K562 (cell line): ENCODE measurements around the gene ATP1A2. TPM values are rescaled to one million over a fixed set of nuclear protein-coding genes. Genes with fewer than 3 reads are reported as not detected.
A peak's percentile ranks its signal among the peaks of the same experiment; 100 is the strongest.

ENCODE experiments used
- ATAC-seq: fragments of 200-7000 bp; cut with Tn5 transposase; 3 replicates; pipeline ENCODE4 v1.9.1; 2020; ENCODE audit warnings: moderate library complexity
- BruUV-seq: library from RNA; stranded (reverse); fragments of 400-500 nt; replicated peaks from 2 replicates; lab custom pipeline; 2021; lab: Mats Ljungman, UMichigan
- CTCF ChIA-PET: fragments of 300-600 bp; formaldehyde crosslinking; extraction: SDS; loops from one replicate; lab custom pipeline; 2021; ENCODE audit warnings: low intra/inter-chr PET ratio; lab: Yijun Ruan, JAX
- POLR2A ChIA-PET: fragments of 300-600, 350-650 bp; sonication (Branson Sonifier 250); formaldehyde crosslinking; extraction: SDS; loops from one replicate; lab custom pipeline; 2021; ENCODE audit warnings: antibody characterized with exemption, inconsistent platforms; lab: Yijun Ruan, JAX
- DNase-seq, 4 experiments: peaks; one replicate each; pipeline versions ENCODE4 v3.0.0 to v3.0.0-alpha.2; 2011 to 2018; ENCODE audit warnings: low spot score in 3 of 4, mixed read lengths in 3 of 4; ENCODE audit errors: extremely low read depth in 1 of 4
- FAIRE-seq: peaks from 2 replicates; lab custom pipeline; 2011; peaks lifted over from hg19 to GRCh38; lab: Jason Lieb, UNC
- H2AFZ ChIP-seq: 2 replicates; pipeline ENCODE4 v1.6.0; 2011; ENCODE audit warnings: low read depth, low read length, control low read depth, inconsistent platforms
- H3K27ac ChIP-seq: fragments of 200-600 bp; 3 replicates; pipeline ENCODE4 v1.8.0; 2011; ENCODE audit warnings: low read depth, mild to moderate bottlenecking, control low read depth, inconsistent platforms, low read length, moderate library complexity, mixed read lengths; ENCODE audit errors: extremely low read depth
- H3K27me3 ChIP-seq, 2 experiments: fragments of 300-600 bp in 1 of 2; 2 replicates in 1 of 2; 3 replicates in 1 of 2; pipeline versions ENCODE4 v1.6.0 to v1.8.0; 2011; ENCODE audit warnings: inconsistent platforms in 2 of 2, low read length in 2 of 2, mild to moderate bottlenecking in 1 of 2, mixed read lengths in 1 of 2, moderate library complexity in 1 of 2; ENCODE audit not compliant: control insufficient read depth in 2 of 2, insufficient read depth in 2 of 2
- H3K36me3 ChIP-seq: fragments of 300-600 bp; 3 replicates; pipeline ENCODE4 v1.8.0; 2011; ENCODE audit warnings: mild to moderate bottlenecking, low read length, inconsistent platforms; ENCODE audit not compliant: control insufficient read depth, insufficient read depth
- H3K4me1 ChIP-seq, 2 experiments: fragments of 200-600 bp in 1 of 2; replicated peaks in 1 of 2; 2 replicates in 1 of 2; 3 replicates in 1 of 2; pipeline versions ENCODE4 v1.5.1 to v1.8.0; 2011; ENCODE audit warnings: inconsistent platforms in 2 of 2, low read length in 2 of 2, mild to moderate bottlenecking in 1 of 2, mixed read lengths in 1 of 2, moderate library complexity in 1 of 2; ENCODE audit not compliant: control insufficient read depth in 2 of 2, insufficient read depth in 2 of 2
- H3K4me2 ChIP-seq: 2 replicates; pipeline ENCODE4 v1.6.1; 2011; ENCODE audit warnings: low read length, control low read depth, inconsistent platforms, mixed read lengths; ENCODE audit not compliant: insufficient read depth
- H3K4me3 ChIP-seq: fragments of 200-600 bp; sonication (generic), shearing (Covaris generic); 2 replicates; pipeline ENCODE4 v1.5.1; 2016; ENCODE audit warnings: control low read depth, inconsistent platforms
- H3K79me2 ChIP-seq: fragments of 200-600 bp; 3 replicates; pipeline ENCODE4 v1.8.0; 2011; ENCODE audit warnings: low read length, inconsistent platforms; ENCODE audit not compliant: control insufficient read depth, insufficient read depth
- H3K9ac ChIP-seq, 2 experiments: 2 replicates each; pipeline versions ENCODE4 v1.6.0 to v1.6.1; 2011; ENCODE audit warnings: low read depth in 2 of 2, low read length in 2 of 2, control low read depth in 1 of 2, inconsistent platforms in 1 of 2, mild to moderate bottlenecking in 1 of 2, mixed read lengths in 1 of 2; ENCODE audit not compliant: insufficient read depth in 1 of 2
- H3K9me1 ChIP-seq: one replicate; pipeline ENCODE4 v1.6.0; 2011; ENCODE audit warnings: inconsistent platforms, mild to moderate bottlenecking, low read length, moderate library complexity; ENCODE audit not compliant: control insufficient read depth, insufficient read depth
- H3K9me3 ChIP-seq: replicated peaks from 2 replicates; pipeline ENCODE4 v1.5.1; 2011; ENCODE audit warnings: low read depth, low read length, inconsistent platforms; ENCODE audit not compliant: control insufficient read depth, insufficient read depth
- H4K20me1 ChIP-seq: replicated peaks from 2 replicates; pipeline ENCODE4 v1.6.1; 2011; ENCODE audit warnings: low read length, inconsistent platforms, mixed read lengths; ENCODE audit not compliant: control insufficient read depth, insufficient read depth
- CBFA2T2 ChIP-seq: fragments of 450-650 bp; conservative IDR thresholded peaks from 2 replicates; pipeline ENCODE4 v1.6.1; 2017; ENCODE audit warnings: mild to moderate bottlenecking
- MAFG ChIP-seq: fragments of 450-650 bp; conservative IDR thresholded peaks from 2 replicates; pipeline ENCODE4 v1.6.1; 2016; ENCODE audit warnings: missing genetic modification characterization, missing compliant biosample characterization
- NR3C1 ChIP-seq: sonication (generic); formaldehyde crosslinking; IDR thresholded peaks from 2 replicates; pipeline ENCODE4 v1.8.1; 2022; ENCODE audit warnings: missing genetic modification reagents
- PHF8 ChIP-seq: fragments of 200-600 bp; sonication (generic); IDR thresholded peaks from 2 replicates; pipeline ENCODE4 v1.6.1; 2012; ENCODE audit warnings: mixed run types, mild to moderate bottlenecking, inconsistent platforms, low read length, moderate library complexity, borderline replicate concordance
- RAD51 ChIP-seq: fragments of 450-650 bp; IDR thresholded peaks from 2 replicates; pipeline ENCODE4 v1.7.1; 2016; ENCODE audit warnings: low read depth, mild to moderate bottlenecking, borderline replicate concordance
- TARDBP ChIP-seq: fragments of 450-650 bp; IDR thresholded peaks from 2 replicates; pipeline ENCODE4 v1.6.1; 2016
- TOE1 ChIP-seq, 2 experiments: fragments of 450-650 bp in 1 of 2; sonication (generic) in 1 of 2; formaldehyde crosslinking in 1 of 2; IDR thresholded peaks; 2 replicates each; pipeline versions ENCODE4 v1.7.1 to v1.8.0; 2016 to 2022; ENCODE audit warnings: borderline replicate concordance in 2 of 2, mild to moderate bottlenecking in 2 of 2, antibody characterized with exemption in 1 of 2, inconsistent platforms in 1 of 2, low read depth in 1 of 2, missing genetic modification reagents in 1 of 2, moderate library complexity in 1 of 2
- TSC22D4 ChIP-seq: fragments of 450-650 bp; IDR thresholded peaks from 2 replicates; pipeline ENCODE4 v1.6.1; 2016; ENCODE audit warnings: missing genetic modification characterization, missing biosample characterization, control low read depth
- USF2 ChIP-seq: sonication (generic); formaldehyde crosslinking; IDR thresholded peaks from 2 replicates; pipeline ENCODE4 v1.5.0; 2020; ENCODE audit warnings: missing genetic modification reagents
- WGBS: fragments of 100-300 bp; shearing (Covaris generic); methylation state at CpG from one replicate; pipeline ENCODE4 v1.1.6; 2016; ENCODE audit warnings: low coverage, mixed read lengths; ENCODE audit not compliant: insufficient coverage; ENCODE audit errors: missing lambda C conversion rate; 5-methylcytosine and 5-hydroxymethylcytosine counted together
- in situ Hi-C: fragments of 300-500 bp; cut with MboI; formaldehyde crosslinking; loops from 4 replicates; pipeline ENCODE4 v1.15.0; 2018; ENCODE audit warnings: inconsistent platforms, mixed read lengths
- intact Hi-C: fragments of 100-400 bp; cut with micrococcal nuclease; formaldehyde crosslinking; loops from 2 replicates; pipeline ENCODE4 v1.14.2; 2022
- polyA plus RNA-seq, 8 experiments: library from polyadenylated mRNA; depleted of rRNA in 4 of 8; stranded (reverse) in 5 of 8; unstranded in 3 of 8; fragments of >200 nt; fragmentation: Nextera tagmentation in 2 of 8; fragmentation: Illumina TruSeq in 1 of 8; extraction: Ambion mirVana in 2 of 8; extraction: Trizol in 1 of 8; gene quantifications; 2 replicates each; pipeline versions ENCODE4 v1.2.1 to v1.2.3, GENCODE V29; 2011 to 2014; ENCODE audit warnings: inconsistent platforms in 1 of 8, missing spikeins in 1 of 8
- total RNA-seq, 7 experiments: library from RNA; depleted of rRNA in 6 of 7; stranded (reverse); fragments of >200 nt in 6 of 7; fragmentation: Illumina TruSeq in 2 of 7; extraction: Trizol in 2 of 7; gene quantifications; 2 replicates each; pipeline versions ENCODE4 v1.2.1 to v1.2.3, GENCODE V29; 2011 to 2021; ENCODE audit warnings: low replicate concordance in 1 of 7
- TF ChIP-seq, protein P1 (sequence below): fragments of 450-650 bp; formaldehyde crosslinking; IDR thresholded peaks from 2 replicates; pipeline ENCODE4 v1.4.0; 2020; ENCODE audit warnings: mild to moderate bottlenecking, mixed read lengths
- TF ChIP-seq, protein P2 (sequence below): sonication (generic); formaldehyde crosslinking; IDR thresholded peaks from 2 replicates; pipeline ENCODE4 v1.8.1; 2023; ENCODE audit warnings: mild to moderate bottlenecking, missing genetic modification reagents, moderate library complexity

ATP1A2 gene
- total and polyA plus RNA-seq, 9 of the 15 experiments (the other 6 are each of a cell fraction or from before 2014, with no cell fraction given) = 0.04 to 0.11 (median 0.09) TPM; not detected in 6

- ChIA-PET POLR2A (no interaction called here), CTCF (no interaction called here)
- WGBS = 2% methylated on average over 4 of the region's 4 CpGs
- Histone ChIP-seq H3K9me1 (no peaks in the 10 kb centered on the region), H3K4me2 (no peak overlapping the region), H3K4me3 (no peak overlapping the region), H3K9ac (no peak overlapping the region), H3K9me3 (no peaks in the 10 kb centered on the region), H3K27me3 (peaks cover 3 to 16% of the 10 kb centered on the region in 2 experiments; a peak in 3 of 5 replicates), H2AFZ (no peak overlapping the region), H3K79me2 (no peaks in the 10 kb centered on the region), H4K20me1 (no peaks in the 10 kb centered on the region), H3K27ac (no peak overlapping the region), H3K36me3 (no peaks in the 10 kb centered on the region), H3K4me1 (peaks cover 0 to 3% of the 10 kb centered on the region in 2 experiments; a peak in 1 of 5 replicates)
- ATAC-seq (no peak), DNase-seq (no peak), FAIRE-seq (no peak)
- in situ Hi-C loops = no loop called here
- no TSS peak for BruUV-seq
- intact Hi-C loops = no loop called here
- no peak for TF ChIP-seq TARDBP
- TF ChIP-seq TSC22D4 (tag) = no peak
- TF ChIP-seq, protein P1, sequence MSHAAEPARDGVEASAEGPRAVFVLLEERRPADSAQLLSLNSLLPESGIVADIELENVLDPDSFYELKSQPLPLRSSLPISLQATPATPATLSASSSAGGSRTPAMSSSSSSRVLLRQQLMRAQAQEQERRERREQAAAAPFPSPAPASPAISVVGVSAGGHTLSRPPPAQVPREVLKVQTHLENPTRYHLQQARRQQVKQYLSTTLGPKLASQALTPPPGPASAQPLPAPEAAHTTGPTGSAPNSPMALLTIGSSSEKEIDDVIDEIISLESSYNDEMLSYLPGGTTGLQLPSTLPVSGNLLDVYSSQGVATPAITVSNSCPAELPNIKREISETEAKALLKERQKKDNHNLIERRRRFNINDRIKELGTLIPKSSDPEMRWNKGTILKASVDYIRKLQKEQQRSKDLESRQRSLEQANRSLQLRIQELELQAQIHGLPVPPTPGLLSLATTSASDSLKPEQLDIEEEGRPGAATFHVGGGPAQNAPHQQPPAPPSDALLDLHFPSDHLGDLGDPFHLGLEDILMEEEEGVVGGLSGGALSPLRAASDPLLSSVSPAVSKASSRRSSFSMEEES (CRISPR knock-in tag) = peak; percentile 68
- TF ChIP-seq MAFG (tag) = no peak
- no peak for TF ChIP-seq NR3C1 (CRISPR knock-in tag)
- TF ChIP-seq TOE1 (IDR thresholded peaks at IDR 0.05; ENCODE audit: borderline replicate concordance) = peak; percentile 49; the same call in 1 of the 2 replicates
- TF ChIP-seq TOE1 (CRISPR knock-in tag; IDR thresholded peaks at IDR 0.05; ENCODE audit: borderline replicate concordance, low read depth) = no peak
- 0 out of 2 replicates have a peak, but pooled peaks have one; percentile 27 for TF ChIP-seq CBFA2T2
- TF ChIP-seq, protein P2, sequence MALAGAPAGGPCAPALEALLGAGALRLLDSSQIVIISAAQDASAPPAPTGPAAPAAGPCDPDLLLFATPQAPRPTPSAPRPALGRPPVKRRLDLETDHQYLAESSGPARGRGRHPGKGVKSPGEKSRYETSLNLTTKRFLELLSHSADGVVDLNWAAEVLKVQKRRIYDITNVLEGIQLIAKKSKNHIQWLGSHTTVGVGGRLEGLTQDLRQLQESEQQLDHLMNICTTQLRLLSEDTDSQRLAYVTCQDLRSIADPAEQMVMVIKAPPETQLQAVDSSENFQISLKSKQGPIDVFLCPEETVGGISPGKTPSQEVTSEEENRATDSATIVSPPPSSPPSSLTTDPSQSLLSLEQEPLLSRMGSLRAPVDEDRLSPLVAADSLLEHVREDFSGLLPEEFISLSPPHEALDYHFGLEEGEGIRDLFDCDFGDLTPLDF (CRISPR knock-in tag) = no peak
- peak; percentile 34; the same call in 1 of the 2 replicates for TF ChIP-seq USF2
- no peak for TF ChIP-seq PHF8
- peak; percentile 69 for TF ChIP-seq RAD51
These were observed 43.0 kb downstream of the ATP1A2 start for GRCh38 chr1:160158534-160158933.
